Measurements from ENCODE around the gene DPYSL5.

- TF ChIP-seq TAF1 (IDR thresholded peaks at IDR 0.05; ENCODE audit: low read depth, low read length) = no peak
- TF ChIP-seq POLR2A (IDR thresholded peaks at IDR 0.05; ENCODE audit: low read depth, low read length) = no peak
These were observed 25.1 kb upstream of the DPYSL5 start for GRCh38 chr2:26822877-26823276.
